Left lung (tissue), 10 donors: ENCODE data around the gene CDH8. TPM values are rescaled to one million over a fixed set of nuclear protein-coding genes. Genes with fewer than 3 reads are reported as not detected.

Source experiments
- ATAC-seq: fragments of 200-7000 bp; cut with Tn5 transposase; one replicate; pipeline ENCODE4 v1.9.1; 2020; ENCODE audit warnings: moderate library complexity
- DNase-seq, 4 donors: peaks; one replicate each; pipeline ENCODE4 v3.0.0-alpha.2; 2013 to 2020
- H3K27ac ChIP-seq, 2 donors: fragments of 200-600 bp; sonication (generic) in 1 of 2; one replicate each; pipeline versions ENCODE4 v1.5.0 to v1.8.0; 2020 to 2021
- H3K27me3 ChIP-seq, 2 donors: fragments of 200-600 bp; sonication (generic) in 1 of 2; one replicate each; pipeline versions ENCODE4 v1.5.0 to v1.8.0; 2020 to 2021
- H3K36me3 ChIP-seq, 2 donors: fragments of 200-600 bp; sonication (generic) in 1 of 2; one replicate each; pipeline versions ENCODE4 v1.5.0 to v1.8.0; 2020 to 2021
- H3K4me1 ChIP-seq, 2 donors: fragments of 200-600 bp; one replicate each; pipeline ENCODE4 v1.8.0; 2021
- H3K4me3 ChIP-seq, 2 donors: fragments of 200-600 bp; sonication (generic) in 1 of 2; one replicate each; pipeline versions ENCODE4 v1.5.0 to v1.8.0; 2020 to 2021; ENCODE audit warnings: mild to moderate bottlenecking in 1 of 2
- H3K9me3 ChIP-seq, 2 donors: fragments of 200-600 bp; sonication (generic) in 1 of 2; one replicate each; pipeline versions ENCODE4 v1.5.0 to v1.8.0; 2020 to 2021
- intact Hi-C, 2 donors: fragments of 100-400 bp; cut with DNase I; formaldehyde crosslinking; loops; one replicate each; pipeline versions ENCODE4 v1.11.2 to v1.14.2; 2022
- polyA plus RNA-seq, 6 donors: library from polyadenylated mRNA; unstranded; fragments of 120-200 nt; gene quantifications; one replicate each; pipeline ENCODE4 v1.2.1, GENCODE V29; 2013; ENCODE audit not compliant: insufficient read length in 6 of 6
- total RNA-seq, 2 donors: library from RNA; stranded (reverse); fragmentation: NEBNext Ultra II Directional; extraction: Animal tissue kit (Norgen Biotek cat#: 25700); gene quantifications; one replicate each; pipeline ENCODE4 v1.2.1, GENCODE V29; 2021
- TF ChIP-seq, protein P1 (sequence below), 2 donors: fragments of 200-600 bp; sonication (generic) in 1 of 2; IDR thresholded peaks; one replicate each; pipeline versions ENCODE4 v1.5.0 to v1.8.0; 2021; ENCODE audit warnings: antibody characterized with exemption in 2 of 2
- donor health status: DM: no; HTN: yes; CAD: no.
- donor health status: DM: no; HTN: no; CAD: no.

The CDH8 gene
- total and polyA plus RNA-seq, 8 donors = 0.17 to 2.5 (median 1.2) TPM

DNA sequence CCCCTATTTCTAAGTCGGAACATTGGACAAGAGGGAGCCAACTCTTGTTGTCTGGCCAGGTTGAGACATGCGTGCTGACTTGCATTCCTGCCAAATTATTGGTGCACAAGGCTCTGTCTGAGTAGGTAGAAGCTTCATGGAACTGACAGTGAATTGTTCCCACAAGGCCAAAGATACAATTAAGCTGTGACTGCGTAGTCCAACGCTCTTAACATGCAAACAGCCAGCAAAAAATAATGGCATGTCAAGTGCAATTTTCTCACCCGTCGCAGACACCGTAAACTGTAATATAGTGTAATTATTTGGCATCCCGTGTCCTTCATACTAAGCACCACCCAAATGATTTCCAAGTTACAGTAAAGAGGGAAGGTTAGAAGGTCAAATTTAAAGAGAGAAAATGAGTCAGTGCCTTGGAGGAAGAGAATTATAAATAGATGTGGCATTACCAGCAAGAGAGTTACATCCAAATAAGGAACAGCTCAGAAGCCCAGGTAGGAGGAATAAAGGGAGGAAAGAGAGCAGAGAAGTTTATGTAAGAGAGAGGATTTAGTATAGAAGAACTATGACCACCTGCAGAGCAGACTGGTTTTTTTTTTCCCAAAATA, 21.8 kb downstream of the CDH8 start:
- H3K4me3 ChIP-seq = no peak overlapping the region
- no peak for ATAC-seq
- H3K27me3 ChIP-seq = no peaks in the 10 kb centered on the region
- intact Hi-C loops = no loop called here
- DNase-seq = no peak
- no peaks in the 10 kb centered on the region for H3K4me1 ChIP-seq
- no peaks in the 10 kb centered on the region for H3K9me3 ChIP-seq
- no peak overlapping the region for H3K27ac ChIP-seq
- no peaks in the 10 kb centered on the region for H3K36me3 ChIP-seq
- TF ChIP-seq, protein P1, sequence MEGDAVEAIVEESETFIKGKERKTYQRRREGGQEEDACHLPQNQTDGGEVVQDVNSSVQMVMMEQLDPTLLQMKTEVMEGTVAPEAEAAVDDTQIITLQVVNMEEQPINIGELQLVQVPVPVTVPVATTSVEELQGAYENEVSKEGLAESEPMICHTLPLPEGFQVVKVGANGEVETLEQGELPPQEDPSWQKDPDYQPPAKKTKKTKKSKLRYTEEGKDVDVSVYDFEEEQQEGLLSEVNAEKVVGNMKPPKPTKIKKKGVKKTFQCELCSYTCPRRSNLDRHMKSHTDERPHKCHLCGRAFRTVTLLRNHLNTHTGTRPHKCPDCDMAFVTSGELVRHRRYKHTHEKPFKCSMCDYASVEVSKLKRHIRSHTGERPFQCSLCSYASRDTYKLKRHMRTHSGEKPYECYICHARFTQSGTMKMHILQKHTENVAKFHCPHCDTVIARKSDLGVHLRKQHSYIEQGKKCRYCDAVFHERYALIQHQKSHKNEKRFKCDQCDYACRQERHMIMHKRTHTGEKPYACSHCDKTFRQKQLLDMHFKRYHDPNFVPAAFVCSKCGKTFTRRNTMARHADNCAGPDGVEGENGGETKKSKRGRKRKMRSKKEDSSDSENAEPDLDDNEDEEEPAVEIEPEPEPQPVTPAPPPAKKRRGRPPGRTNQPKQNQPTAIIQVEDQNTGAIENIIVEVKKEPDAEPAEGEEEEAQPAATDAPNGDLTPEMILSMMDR (IDR thresholded peaks at IDR 0.05) = no peak

DNA sequence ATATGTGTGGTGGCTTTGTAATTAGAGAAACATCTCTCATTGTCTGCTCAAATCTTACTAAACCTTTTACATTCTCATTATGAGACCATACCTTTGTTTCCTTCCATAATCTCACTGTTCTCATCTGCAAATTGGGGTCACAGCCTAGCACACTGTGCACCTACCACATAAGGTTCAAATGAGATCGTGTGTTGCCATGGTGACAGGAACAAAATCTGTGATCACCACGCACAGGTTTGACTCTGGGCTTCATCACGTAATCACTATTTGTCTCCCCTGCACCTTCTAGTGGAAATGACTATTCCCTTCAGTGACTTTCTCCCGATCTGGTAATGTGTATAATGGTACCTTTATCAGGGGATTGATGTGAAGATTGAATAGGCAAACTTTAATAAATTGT, 26.1 kb downstream of the CDH8 start:
- Histone ChIP-seq H3K27ac (no peak overlapping the region), H3K36me3 (no peaks in the 10 kb centered on the region), H3K4me3 (no peak overlapping the region), H3K9me3 (no peaks in the 10 kb centered on the region), H3K27me3 (no peaks in the 10 kb centered on the region), H3K4me1 (no peaks in the 10 kb centered on the region)
- intact Hi-C loops = no loop called here
- DNase-seq = no peak
- ATAC-seq = no peak
- TF ChIP-seq, protein P1 (IDR thresholded peaks at IDR 0.05) = no peak

DNA sequence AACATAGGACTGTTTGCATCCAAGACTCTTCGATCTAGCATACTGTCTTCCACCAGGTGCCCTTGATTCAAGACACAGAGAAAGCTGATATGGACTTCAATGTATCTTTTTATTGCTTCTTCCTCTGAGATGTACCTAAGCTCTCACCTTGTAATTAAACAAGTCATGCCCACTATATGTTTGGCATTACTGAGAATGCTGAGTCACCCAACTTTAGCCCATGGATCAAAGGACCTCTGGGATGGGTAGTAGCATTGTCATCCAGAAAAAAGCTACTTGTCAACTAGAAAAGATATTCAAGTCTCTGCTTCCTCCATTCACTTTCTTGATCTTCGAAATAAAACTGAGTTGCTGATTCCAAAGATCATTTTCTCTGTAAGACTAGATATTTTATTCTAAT, 37.8 kb downstream of the CDH8 start:
- intact Hi-C loops = no loop called here
- Histone ChIP-seq H3K27ac (no peak overlapping the region), H3K9me3 (no peaks in the 10 kb centered on the region), H3K4me3 (no peak overlapping the region), H3K4me1 (no peaks in the 10 kb centered on the region), H3K27me3 (no peaks in the 10 kb centered on the region), H3K36me3 (no peaks in the 10 kb centered on the region)
- TF ChIP-seq, protein P1 (IDR thresholded peaks at IDR 0.05) = no peak
- DNase-seq (no peak), ATAC-seq (no peak)

DNA sequence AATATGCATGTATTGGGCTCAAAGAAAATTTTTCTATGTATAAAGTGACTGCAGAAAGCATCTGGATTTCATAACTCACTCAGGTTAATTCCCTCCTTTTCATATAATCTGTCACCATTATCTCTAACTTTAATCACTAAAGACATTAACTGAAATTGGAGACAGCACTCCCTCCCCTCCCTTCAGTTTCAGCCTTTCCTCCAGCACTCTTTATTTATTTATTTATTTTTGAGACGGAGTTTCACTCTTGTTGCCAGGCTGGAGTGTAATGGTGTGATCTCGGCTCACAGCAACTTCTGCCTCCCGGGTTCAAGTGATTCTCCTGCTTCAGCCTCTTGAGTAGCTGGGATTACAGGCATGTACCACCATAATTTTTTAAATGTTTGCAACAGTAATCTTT, 43.1 kb downstream of the CDH8 start:
- Histone ChIP-seq H3K36me3 (no peaks in the 10 kb centered on the region), H3K4me1 (no peaks in the 10 kb centered on the region), H3K9me3 (no peaks in the 10 kb centered on the region), H3K4me3 (no peak overlapping the region), H3K27me3 (no peaks in the 10 kb centered on the region), H3K27ac (no peak overlapping the region)
- intact Hi-C loops = no loop called here
- TF ChIP-seq, protein P1 (IDR thresholded peaks at IDR 0.05) = no peak
- ATAC-seq (no peak), DNase-seq (no peak)

DNA sequence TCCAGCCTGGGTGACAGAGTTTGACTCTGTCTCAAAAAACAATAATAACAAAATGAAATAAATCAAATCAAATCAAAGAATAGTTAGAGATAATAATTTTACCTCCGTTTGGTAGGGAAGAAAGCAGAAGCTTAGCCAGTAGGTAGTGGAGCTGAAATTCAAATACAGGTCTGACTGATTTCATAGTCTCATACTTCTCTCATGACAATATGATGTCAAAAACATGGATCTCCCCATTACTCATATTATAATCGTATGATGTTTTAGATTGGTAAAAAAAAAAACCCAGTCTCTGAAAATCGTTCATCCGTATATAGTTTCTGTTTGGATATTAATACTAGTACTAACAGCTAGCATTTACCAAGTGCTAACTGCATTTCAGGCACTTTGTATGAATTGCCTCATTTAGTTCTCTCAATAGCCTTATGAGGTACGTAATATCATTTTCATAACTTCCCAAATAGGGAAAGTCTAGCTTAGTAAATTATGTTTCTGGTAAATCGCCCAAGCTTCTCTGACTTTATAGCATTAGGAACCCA, 48.7 kb downstream of the CDH8 start:
- TF ChIP-seq, protein P1 (IDR thresholded peaks at IDR 0.05) = no peak
- ATAC-seq (no peak), DNase-seq (no peak)
- H3K9me3 ChIP-seq = no peaks in the 10 kb centered on the region
- no peaks in the 10 kb centered on the region for H3K36me3 ChIP-seq
- no peak overlapping the region for H3K4me3 ChIP-seq
- intact Hi-C loops = no loop called here
- H3K27me3 ChIP-seq = no peaks in the 10 kb centered on the region
- no peaks in the 10 kb centered on the region for H3K4me1 ChIP-seq
- H3K27ac ChIP-seq = no peak overlapping the region
